GM21786 (cell line): ENCODE results near the gene CAMTA1.
"Not testable (repeated sequence)": the region's sequence is repeated elsewhere in the genome, so short reads cannot be mapped to it uniquely, and the experiment has no call there.

Experiments used
- ATAC-seq: cut with Tn5 transposase; IDR thresholded peaks from one replicate; pipeline ENCODE4 v1.9.1; 2021; ENCODE audit not compliant: unreplicated experiment

Gene CAMTA1

DNA sequence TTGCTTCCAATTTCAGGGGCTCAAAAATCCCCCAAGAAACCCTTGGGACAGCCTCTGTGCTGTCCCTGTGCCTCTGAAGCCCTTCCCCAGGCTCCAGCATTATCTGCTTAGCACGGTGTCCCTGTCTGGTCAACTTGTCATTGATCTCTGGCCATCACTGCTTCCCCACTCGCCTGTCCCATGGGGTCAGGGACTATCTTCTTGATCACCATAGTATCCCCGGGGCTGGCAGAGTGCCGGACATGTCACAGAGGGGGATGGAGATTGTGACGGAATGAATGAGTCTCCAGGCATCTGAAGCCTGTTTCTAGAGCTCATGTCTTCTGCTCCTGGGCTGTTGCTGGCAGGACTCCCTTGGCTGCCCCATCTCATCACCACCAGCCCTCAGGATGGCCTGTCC is 886.4 kb downstream of the CAMTA1 start:
- no peak for ATAC-seq

DNA sequence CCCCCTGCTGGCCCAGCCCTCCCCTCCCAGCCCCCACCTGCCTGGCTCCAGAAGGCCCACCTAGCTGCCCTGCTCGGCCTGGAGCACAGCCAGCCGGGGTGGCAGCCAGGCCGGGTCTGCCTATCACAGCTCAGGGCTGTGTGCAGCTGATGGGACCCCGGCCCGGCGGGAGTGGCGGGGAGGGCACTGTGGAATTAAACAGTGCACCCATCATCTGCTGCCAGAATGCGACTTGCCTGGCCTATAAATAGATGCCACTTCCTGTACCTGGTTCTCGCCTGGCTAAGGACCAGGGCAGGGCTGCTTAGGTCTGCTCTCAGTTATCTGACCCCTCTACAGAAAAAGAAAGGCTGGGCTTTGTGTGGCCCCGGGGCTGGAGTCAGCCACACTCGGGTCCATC is 887.6 kb downstream of the CAMTA1 start:
- no peak for ATAC-seq

DNA sequence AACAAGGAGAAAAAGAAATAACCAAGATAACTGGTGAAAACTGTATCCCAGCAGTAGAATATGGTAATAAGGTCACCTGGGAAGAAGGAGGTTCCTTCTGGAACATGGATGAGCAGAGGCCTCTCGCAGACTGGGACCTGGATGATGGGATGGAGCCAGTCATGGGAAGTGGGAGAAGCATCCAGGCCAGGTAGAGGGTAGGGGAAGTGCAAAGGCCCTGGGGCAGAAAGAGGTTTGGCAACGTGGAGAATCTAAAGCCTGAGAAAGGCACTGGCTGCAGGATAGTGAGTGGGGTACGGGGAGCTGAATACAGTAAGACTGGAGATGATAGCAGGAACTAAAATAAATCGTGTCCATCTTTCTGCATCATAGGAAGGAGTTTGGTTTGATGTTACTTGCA is 889.7 kb downstream of the CAMTA1 start:
- ATAC-seq: no peak

DNA sequence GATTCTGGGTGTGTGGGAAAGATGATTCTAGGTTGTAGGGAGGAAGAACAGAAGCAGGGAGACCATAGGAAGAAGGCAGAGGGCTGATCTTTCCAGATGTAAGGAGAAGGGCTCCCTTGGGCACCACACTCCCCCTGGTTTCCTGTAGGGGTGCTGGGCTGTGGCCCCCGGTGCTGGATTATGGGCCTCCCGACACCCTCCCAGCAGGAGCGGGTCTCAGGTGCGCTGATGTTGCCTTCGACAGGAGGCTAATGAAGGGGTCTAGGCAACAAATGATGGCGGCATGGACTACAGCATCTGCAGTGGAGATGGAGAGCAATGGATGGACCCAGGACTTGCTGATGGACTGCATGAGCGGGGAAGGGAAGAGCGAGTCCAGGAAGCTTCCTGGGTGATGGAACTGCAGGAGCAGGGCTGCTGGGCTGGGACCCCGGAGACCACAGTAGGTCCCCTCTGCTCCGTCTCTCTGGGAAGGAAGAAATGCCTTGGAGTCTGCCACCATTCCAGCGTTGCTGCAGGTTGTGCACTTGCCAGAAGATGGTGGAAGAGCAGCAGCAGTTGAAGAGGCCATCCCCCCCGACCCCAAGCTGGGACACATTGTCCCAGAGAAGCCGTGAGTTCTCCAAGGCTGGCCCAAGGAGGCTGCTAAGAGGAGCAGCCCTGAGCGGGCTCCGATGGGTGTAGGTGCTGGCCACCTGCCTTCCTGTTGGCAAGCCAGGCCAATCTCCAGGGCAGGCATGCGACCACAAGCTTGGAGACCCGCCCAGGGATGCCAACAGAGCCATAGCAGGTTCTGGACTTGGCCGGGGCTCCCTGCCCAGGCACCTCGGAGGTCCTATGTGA is 890.4 kb downstream of the CAMTA1 start:
- ATAC-seq: no peak

DNA sequence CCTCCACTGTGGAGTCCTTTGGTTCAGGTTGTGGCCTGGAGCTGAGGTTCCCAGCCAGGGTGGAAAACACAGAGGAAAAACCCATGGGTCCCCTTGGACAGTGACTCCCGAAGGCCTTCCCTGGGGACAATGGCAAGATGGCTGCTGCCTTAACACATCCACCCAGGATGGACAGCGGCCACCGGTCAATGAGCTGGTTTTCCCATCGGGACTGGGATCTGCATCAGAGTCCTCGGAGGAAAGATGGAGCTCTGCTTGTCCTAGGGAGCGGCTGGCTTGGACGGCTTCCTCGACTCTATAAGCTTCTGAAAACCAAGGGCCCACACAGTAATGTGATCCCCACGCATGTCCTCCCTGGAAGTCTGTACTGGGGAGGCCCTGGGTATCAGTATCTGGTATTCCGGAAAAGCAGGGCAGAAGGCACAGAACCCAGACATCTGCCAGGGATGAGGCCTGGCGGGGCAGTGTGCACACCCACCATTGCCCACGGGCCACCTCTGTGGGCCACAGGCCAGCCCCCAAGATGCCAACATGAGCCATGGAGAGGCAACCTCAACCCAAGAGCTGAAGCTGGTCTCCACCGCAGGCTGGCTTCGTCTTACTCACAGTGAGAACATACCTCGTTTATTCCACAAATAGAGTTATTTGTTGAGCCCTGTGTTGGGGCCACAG is 891.2 kb downstream of the CAMTA1 start:
- no peak for ATAC-seq

DNA sequence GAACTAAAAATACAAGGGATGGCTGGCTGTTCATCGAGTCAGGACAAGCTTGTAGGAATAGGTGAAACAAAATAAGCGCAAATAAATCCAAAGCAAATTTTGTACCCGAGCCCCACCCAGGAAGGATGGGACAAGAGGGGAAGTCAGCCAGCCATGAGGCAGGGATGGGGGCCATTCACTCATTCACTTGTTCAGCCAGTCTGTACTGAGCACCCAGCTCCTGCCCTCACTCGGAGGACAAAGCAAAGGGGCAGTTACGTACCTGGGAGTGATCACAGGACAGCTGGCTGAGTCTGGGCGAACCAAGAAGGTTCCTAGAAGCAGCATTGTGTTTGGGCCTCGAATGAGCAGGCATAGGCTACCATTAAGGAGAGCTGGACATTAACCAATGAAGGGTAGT is 891.9 kb downstream of the CAMTA1 start:
- ATAC-seq: no peak

DNA sequence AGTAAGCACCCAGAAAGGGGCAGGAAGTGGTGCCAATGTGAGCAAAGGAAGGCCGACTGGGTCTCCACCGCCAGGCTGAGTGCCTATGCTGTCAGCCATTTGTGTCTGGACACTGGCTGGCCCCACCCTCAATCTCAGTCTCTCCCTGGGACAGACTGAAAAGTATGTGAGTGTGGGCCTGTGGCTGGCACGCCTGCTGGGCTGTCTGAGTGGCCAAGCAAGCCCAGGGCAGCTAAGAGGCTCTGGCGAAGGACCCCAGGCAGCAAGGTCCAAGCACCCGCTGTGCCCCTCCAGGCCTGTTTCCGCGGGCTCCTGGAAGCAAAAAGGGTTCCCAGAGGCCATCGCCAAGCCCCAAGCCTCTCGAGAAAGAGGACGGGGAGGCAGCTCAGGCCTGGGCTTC is 892.6 kb downstream of the CAMTA1 start:
- ATAC-seq: no peak

DNA sequence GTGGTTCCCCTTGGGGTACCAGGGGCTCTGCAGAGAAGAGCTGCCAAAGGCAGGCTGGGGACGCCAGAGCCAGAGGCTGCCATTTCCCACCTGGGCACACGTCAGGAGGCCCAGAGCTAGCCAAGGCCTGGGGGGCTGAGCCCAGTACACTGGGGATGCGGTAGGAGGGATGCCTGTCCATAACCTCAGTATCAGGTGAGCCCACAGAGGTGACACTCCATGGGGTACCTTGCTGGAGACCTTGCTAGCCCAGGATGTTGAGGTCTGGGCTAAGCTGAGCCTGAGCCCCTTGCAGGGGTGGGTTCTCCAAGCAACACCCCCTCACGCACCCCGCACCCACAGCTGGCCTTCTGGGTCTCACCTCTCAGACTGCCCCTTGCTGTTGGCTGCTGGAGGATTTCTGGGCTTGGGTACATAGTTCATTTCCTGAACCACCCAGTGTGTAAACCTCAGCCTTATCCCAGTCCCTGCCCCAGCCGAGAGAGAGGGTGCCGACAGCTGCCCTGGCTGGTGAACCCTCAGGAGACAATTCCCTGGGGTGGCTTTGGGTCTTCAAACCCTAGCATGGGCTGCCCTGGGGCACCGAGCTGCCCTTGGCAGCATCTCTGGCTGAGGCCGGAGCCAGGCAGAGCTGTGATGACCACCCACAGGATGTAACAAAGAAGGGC is 893.4 kb downstream of the CAMTA1 start:
- ATAC-seq: no peak

DNA sequence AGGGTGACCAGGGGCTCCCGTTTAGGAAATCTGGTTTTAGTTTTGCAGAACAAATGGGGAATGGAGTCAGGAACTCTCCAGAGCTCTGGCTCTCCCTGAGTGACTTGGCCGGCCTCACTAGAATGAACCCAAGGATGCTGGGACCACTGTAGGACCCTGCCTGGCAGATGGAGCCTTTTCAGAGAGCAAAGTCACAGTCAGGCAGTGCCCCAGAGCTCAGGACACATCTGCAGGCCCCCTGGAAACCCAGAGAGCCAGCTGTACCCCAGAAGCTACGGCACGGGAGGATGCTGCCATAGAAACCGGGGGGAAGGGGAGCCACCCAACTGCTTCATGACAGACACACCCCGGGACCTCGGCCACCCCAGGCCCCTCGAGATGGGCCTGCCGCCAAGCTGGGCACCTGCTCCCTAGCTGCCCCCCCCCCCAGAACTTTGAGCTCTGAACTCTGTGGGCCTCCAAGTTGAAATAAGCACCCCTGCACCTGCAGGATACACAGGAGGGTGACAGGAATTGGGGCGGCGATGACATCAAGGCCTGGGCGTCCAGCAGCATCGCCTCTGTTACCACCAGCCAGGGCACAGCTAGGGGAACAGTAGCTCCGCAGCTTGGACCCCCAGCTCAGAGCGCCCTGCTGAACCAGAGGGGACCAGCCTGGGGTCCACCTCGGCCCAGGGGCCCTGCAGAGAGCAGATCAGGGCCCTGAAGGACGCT is 894.1 kb downstream of the CAMTA1 start:
- ATAC-seq: no peak

DNA sequence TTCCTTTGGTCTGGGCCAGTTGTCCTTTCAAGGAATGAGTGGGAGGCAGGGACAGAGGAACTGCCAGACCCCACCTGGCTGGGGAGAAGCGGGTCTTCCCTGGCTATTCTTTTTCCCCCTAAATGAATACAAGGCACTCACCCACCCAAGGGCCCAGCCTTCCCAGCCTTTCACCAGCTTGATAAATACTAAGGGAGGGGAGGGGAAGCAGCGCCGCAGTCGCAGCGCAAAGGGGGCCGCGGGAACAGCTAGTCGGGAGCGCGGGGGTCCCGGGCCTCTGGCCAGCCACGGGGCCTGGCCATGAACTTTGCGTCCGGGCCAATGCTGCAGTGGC is 894.6 kb downstream of the CAMTA1 start:
- no peak for ATAC-seq

DNA sequence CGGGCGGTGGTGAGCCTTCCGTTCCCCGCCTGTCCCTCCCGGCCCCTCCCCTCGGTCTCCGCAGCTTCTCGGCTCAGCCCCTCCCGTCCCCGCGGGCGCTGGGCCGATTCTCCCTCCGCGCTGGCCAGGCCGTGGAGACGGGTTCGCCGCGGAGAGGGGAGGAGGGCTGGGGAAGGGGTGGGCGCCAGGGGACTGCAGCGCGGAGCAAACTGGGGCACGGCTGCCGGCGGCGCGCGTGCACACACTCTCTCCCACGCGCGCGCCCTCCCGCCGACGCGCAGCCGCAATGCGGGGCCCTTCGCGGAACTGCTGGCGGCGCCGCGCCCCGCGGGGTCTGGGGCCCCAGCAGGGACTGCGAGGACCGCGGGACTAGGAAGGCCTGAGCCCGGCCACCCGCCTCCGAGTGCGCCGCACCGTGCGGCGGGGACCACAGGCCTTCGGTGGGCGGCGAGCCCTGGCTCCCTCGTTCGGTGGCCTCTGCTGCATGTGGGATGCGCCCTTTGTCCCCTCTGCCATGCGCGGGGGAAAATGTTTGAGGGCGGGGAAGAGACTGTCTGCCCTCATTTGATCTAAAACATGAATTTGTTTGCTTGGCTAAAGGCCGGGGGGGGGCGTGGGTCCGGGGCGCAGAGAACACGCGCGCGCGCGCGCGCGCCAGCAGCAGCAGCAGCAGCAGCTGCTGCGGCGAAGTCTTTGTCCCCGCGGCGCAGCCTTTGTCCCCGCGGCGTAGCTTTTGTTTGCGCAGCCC is 895.1 kb downstream of the CAMTA1 start:
- ATAC-seq: no peak

DNA sequence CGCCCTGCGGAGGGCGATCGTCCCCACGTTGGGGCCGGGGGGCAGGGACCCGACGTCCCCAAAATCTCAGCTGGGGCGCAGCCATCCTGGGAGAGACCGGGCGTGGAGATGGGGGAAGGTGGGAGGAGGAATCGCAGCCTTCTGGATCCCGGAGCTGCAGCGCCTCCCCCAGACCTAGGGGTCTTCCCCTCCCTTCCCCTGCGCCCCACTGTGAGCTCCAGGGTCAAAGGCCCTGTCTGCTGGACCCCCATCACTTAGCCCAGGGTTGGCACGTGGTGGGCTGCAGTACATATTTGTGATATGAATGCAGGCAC is 895.7 kb downstream of the CAMTA1 start:
- ATAC-seq: no peak

DNA sequence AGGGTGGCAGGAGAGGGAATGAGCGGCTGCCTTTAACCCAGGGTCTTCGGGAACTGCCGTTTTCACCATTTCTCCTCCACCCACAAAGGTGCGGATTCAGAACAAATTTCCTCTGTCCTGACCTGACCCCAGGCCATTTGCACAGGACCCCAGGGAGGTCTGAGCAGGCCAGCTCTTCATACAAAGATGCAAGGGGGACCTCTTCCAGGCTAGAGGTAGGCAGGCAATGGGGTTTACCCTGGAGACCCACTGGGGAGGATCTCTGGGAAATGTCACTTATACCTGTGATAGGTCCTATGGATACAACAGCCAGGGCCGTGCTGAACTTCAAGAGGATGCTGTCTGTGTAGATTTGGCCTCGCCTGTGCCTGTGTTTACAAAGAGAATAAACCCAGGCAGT is 896.1 kb downstream of the CAMTA1 start:
- no peak for ATAC-seq

DNA sequence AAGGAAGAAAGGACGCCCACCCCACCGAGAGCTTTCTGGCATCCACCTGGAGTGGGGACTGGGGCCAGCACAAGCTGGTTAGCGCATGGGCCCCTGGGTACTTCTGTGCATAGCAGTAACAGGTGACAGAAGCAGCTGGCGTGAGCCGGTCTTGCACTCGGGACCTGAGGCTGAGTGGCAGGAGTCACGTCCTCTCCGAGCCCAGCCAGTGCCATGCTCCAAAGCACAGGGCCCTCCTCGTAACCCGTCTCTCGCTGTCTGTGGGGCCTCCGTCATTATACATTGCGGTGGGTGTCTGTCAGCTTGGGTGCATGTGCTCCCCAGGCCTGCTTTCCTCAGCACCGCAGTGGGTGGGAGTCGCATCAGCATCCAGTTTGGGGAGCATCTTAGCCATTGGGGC is 898.3 kb downstream of the CAMTA1 start:
- ATAC-seq: no peak

DNA sequence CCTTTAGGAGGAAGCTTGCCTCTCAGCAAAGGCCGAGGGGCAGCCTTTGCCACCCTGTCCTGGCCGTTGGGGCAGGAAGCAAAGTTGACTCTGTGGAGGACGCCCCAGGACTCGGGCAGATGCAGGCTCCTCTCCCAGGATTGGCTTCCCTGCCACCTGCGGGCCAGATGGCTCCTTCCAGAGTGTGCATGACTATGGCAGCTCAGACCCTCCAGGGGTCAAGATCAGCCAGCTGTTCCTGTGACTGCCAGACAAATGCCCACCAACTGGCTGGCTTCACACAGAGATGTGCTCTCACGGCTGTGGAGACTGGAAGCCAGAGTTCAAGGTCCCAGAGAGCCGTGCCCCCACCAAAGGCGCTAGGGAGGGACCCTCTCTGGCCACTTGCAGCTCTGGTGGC is 898.9 kb downstream of the CAMTA1 start:
- ATAC-seq: no peak

DNA sequence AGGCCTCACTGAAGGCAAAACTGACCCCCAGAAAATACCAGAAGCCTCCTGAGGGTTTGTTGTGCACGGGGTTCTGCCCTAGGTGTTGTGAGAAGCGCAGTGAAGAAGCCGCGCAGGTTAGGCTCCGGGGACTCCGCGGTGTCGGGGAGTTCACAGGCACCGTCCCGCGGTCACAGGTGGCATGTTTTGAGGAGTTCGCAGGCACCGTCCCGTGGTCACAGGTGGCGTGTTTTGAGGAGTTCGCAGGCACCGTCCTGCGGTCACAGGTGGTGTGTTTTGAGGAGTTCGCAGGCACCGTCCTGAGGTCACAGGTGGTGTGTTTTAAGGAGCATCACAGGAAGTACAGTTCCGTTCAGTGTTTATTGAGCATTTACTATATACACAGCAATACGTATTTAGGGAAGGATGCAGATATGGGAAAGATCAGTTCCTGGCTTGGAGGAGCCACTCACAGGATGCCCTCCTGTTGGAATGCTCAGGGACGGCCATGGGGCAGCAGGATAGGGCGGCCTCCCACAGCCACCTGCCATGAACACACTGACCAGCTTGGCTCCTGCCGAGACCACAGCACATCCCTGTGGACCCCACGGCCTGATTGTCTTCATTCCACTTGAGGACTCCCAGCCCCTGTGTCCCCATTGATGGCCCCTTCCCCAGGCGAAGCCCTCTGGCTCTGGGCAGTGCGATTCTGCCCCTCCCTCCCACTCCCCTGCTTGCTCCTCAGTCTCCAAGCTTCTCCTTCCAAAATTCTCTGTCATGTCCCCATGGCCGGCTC is 899.8 kb downstream of the CAMTA1 start:
- ATAC-seq: no peak

DNA sequence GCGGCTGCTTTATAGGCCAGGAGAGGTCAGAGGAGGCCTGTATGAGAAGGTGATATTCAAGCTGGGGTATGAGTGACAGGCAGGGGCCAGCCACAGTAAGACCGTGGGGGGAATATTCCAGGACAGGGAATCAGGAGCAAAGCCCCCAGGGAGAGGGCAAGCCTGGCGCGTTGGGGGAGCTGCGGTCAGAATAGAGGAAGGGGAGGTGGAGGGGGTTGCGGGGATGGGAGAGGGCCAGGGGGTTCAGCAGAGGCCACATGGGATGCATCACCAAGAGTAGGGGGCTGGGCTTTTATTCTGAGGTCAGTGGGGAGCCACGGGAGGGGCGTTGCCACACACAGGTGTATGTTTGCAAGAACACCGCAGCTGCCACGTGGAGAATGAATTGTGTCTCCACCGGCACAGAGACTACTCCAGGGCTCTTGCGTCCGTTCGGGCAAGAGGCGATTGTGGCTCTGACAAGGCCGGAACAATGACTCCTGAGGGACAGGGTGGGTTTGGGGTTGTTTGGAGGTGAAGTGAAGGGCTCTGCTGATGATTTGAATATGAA is 901.1 kb downstream of the CAMTA1 start:
- no peak for ATAC-seq

DNA sequence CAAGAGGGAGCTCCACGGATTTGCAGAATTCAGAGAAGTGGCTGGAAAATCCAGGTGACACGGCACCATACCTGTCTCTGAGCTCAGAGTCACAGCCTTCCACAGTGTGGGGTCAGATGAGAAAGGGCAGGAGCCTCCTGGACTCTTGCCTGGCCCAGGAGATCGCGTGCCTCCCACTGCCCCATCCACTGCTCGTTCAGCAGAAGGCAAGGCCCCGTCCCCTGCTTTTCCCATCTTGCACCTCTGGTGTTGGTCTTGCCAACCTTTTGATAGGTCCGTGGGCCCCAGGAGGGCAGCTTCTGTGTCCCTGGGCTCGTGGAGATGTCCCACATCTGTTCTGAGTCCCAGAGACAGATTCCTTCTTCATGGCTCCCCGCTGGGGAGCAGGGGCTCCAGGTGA is 902.2 kb downstream of the CAMTA1 start:
- ATAC-seq: no peak

DNA sequence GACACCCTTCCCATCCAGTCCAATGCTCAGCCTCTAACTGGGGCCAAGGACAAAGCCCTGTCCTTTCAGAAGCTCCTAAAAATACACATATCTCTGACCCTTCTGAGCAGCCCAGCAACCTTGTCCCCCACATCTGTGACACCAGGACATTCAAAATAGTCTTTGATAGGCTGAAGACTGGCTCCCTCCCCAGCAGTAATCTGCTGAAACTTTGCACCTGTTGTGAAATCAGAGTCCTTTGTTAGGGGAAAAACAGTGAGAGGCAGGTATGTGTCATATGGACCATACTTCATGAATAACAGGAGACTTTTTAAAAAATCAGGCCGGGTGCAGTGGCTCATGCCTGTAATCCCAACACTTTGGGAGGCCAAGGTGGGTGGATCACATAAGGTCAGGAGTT is 903.4 kb downstream of the CAMTA1 start:
- no peak for ATAC-seq

DNA sequence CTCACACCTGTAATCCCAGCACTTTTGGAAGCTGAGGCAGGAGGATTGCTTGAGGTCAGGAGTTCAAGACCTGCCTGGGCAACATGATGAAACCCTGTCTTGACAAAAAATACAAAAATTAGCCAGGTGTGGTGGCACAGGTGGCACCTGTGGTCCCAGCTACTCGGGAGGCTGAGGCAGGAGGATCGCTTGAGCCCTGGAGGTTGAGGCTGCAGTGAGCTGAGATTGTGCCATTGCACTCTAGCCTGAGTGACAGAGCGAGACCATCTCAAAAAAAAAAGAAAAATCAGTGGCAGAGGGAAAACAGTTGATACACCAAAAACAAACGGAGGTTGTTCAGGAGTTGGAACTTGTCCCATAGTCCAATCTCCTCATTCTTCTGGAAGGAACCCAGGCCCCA is 904.1 kb downstream of the CAMTA1 start:
- ATAC-seq: not testable (repeated sequence)
